ENCODE data around the gene MIDN. TPM values are rescaled to one million over a fixed set of nuclear protein-coding genes. Genes with fewer than 3 reads are reported as not detected.

Gene MIDN
- total and polyA plus RNA-seq, 3 donors from 2014 or later, result 30.3 to 42.4 (median 38.2) TPM

DNA sequence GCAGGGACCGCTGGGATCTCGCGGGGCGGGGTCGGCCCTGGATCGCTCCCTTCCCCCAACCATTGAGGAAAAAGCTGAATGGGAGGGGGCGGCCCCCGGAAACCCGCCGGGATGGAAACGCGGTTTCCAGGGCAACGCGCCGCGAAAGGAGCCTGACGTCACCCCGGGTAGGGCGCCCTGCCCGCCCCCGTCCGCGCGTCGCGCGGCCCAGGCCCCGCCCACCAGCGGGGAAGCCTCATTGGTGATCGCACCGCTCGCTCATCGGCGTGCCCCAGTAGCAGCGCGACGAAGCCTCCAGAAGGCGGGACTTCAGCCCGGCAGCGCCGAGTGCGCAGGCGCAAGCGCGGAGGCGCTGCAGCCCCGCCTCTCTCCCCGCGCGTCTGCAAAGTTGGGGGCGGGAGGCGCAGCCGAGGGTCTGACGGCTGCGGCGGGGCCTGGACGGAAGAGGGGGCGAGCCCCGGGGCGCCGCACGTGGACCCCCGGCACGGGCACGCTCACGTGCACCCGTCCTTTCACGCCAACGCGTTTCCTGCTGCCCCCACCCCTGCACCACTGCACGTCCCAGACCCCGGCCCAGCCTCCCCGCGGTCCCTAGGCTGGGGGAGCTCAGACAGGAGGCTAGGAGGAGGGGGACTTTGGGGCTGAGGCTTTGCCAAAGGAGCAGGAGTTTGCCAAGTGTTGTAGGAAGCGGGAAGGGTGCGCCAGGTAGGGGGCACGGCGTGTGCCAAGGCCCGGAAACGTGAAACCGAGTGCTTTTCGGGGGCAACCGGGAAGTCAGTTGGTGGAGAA lies 12.6 kb downstream of the MIDN start:
- intact Hi-C loops (cut with DNase I; ENCODE audit: low total_unique reads), result no loop called here
- no peaks in the 10 kb centered on the region for H3K36me3 ChIP-seq (ENCODE audit: low read depth, missing control alignments)
- DNase-seq, result peak; percentile 97
- 1 to 7% methylated on average over 10 to 74 of the region's 83 CpGs for WGBS, 2 donors
- peak overlapping the region; percentile 60 to 79 for H3K4me3 ChIP-seq
- TF ChIP-seq, protein P1, sequence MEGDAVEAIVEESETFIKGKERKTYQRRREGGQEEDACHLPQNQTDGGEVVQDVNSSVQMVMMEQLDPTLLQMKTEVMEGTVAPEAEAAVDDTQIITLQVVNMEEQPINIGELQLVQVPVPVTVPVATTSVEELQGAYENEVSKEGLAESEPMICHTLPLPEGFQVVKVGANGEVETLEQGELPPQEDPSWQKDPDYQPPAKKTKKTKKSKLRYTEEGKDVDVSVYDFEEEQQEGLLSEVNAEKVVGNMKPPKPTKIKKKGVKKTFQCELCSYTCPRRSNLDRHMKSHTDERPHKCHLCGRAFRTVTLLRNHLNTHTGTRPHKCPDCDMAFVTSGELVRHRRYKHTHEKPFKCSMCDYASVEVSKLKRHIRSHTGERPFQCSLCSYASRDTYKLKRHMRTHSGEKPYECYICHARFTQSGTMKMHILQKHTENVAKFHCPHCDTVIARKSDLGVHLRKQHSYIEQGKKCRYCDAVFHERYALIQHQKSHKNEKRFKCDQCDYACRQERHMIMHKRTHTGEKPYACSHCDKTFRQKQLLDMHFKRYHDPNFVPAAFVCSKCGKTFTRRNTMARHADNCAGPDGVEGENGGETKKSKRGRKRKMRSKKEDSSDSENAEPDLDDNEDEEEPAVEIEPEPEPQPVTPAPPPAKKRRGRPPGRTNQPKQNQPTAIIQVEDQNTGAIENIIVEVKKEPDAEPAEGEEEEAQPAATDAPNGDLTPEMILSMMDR (IDR thresholded peaks at IDR 0.05), result no peak
- no peak for TF ChIP-seq POLR2A (IDR thresholded peaks at IDR 0.05)
- H3K27ac ChIP-seq, result peak overlapping the region; percentile 88 to 91
- peaks cover 66% of the 10 kb centered on the region for H3K4me1 ChIP-seq
- no peaks in the 10 kb centered on the region for H3K9me3 ChIP-seq
- H3K27me3 ChIP-seq, result no peaks in the 10 kb centered on the region

GRCh38 chr19:1261538-1261797 lies 13.1 kb downstream of the MIDN start:
- H3K27ac ChIP-seq, result peak overlapping the region; percentile 80 to 81
- TF ChIP-seq POLR2A (IDR thresholded peaks at IDR 0.05), result no peak
- TF ChIP-seq, protein P1 (IDR thresholded peaks at IDR 0.05), result peak in 1 of 3 experiments; percentile 14
- intact Hi-C loops (cut with DNase I; ENCODE audit: low total_unique reads), result no loop called here
- no peak for DNase-seq
- H3K36me3 ChIP-seq (ENCODE audit: low read depth, missing control alignments), result no peaks in the 10 kb centered on the region
- 13 to 19% methylated on average over 14 of the region's 14 CpGs for WGBS, 2 donors
- no peaks in the 10 kb centered on the region for H3K9me3 ChIP-seq
- no peaks in the 10 kb centered on the region for H3K27me3 ChIP-seq
- peak overlapping the region; percentile 60 to 79 for H3K4me3 ChIP-seq
- H3K4me1 ChIP-seq, result peaks cover 71% of the 10 kb centered on the region

- Histone ChIP-seq H3K9me3 (no peaks in the 10 kb centered on the region), H3K27me3 (no peaks in the 10 kb centered on the region), H3K4me3 (peak overlapping the region in 1 of 2 donors; percentile 79), H3K36me3 (ENCODE audit: low read depth, missing control alignments) (no peaks in the 10 kb centered on the region), H3K4me1 (peaks cover 71% of the 10 kb centered on the region), H3K27ac (peak overlapping the region; percentile 80 to 81)
- TF ChIP-seq, protein P1 (IDR thresholded peaks at IDR 0.05), result no peak
- no peak for TF ChIP-seq POLR2A (IDR thresholded peaks at IDR 0.05)
- WGBS, 2 donors, result 27% methylated on average over 20 to 28 of the region's 28 CpGs
- intact Hi-C loops (cut with DNase I; ENCODE audit: low total_unique reads), result no loop called here
- DNase-seq, result no peak
Observed at GRCh38 chr19:1261798-1262622, 13.6 kb downstream of the MIDN start.

DNA sequence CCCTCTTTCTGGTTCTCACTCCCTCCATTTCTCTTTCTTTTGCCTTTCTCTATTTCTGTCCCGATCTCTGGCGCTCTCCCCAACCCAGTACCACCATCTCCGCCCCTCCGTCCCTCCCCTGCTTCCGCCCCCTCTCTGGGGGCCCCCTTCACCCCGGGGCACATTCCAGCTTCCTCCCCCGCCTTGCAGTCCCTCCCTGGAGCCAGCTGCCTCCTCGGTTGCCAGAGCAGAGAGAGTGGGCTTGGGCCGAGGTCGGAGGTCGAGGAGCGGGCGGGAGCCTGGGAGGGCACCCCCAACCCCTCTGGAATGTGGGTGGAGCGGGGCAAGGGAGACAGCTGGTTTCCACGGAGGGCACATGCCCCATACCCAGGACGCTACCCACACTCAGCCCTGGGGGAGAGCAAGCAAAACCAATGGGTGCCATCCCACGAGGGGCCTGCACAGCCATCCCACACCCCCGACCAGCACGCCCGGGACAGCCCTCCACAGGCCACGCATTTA lies 14.3 kb downstream of the MIDN start:
- H3K27me3 ChIP-seq, result no peaks in the 10 kb centered on the region
- TF ChIP-seq, protein P1 (IDR thresholded peaks at IDR 0.05), result no peak
- no peak for TF ChIP-seq POLR2A (IDR thresholded peaks at IDR 0.05)
- WGBS, 2 donors, result 56 to 66% methylated on average over 12 to 21 of the region's 21 CpGs
- H3K9me3 ChIP-seq, result no peaks in the 10 kb centered on the region
- H3K36me3 ChIP-seq (ENCODE audit: low read depth, missing control alignments), result no peaks in the 10 kb centered on the region
- intact Hi-C loops (cut with DNase I; ENCODE audit: low total_unique reads), result no loop called here
- H3K27ac ChIP-seq, result peak overlapping the region; percentile 80 to 81
- DNase-seq, result no peak
- H3K4me3 ChIP-seq, result no peak overlapping the region
- H3K4me1 ChIP-seq, result peaks cover 76% of the 10 kb centered on the region
